Activated CD4-positive, alpha-beta T cell treated with anti-CD3 and anti-CD28 coated beads, Interleukin-2, amount 50 U/mL, for 48 hours (primary cell): ENCODE measurements around the gene FGF9.

ENCODE experiments used
- DNase-seq, 2 experiments: peaks; one replicate each; pipeline ENCODE4 v3.0.0-alpha.2; 2020

FGF9 gene

DNA sequence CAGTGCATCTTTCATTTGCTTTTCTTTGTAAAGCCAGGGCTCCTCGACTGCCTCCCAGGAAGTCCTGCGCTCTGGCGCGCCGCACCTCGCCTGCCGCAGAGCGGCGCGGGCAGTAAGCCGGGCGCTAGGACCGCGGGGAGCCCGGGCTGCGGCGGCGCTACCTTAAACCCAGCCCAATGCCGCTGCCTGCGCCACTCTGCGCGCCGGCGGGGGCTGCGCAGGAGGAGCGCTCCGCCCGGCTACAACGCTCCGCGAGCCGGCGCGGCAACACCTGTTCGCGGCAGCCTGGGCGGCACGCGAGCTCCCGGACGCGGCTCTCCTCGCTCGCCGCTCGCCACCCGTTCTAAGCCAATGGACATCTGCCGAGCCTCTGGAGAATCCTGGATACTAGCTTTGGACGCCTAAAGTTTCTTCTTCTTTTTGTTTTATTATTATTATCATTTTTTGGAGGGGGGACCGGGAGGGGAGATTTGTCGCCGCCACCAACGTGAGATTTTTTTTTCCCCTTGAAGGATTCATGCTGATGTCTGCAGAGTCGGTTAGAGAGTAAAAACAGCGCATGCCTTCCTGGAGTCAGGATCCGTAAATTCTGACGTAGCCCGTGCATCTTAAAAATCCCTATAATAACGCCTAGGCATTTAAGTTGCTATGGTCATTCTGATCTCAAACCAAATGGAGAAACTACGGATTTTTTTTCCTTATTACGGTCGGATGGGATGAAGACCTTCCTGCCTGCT is at the start of gene FGF9:
FGF9 (plus strand) TSS at position 191 of the 737 bp plus-strand sequence. CDS start 840 bp downstream, outside the sequence.
- peak; percentile 72 to 75 for DNase-seq

GRCh38 chr13:21625366-21625765 is 45.5 kb upstream of the FGF9 start:
- DNase-seq, result no peak

GRCh38 chr13:21632196-21632595 is 38.7 kb upstream of the FGF9 start:
- DNase-seq, result no peak

- no peak for DNase-seq
Observed at GRCh38 chr13:21636656-21637055, 34.2 kb upstream of the FGF9 start.

GRCh38 chr13:21637296-21637695 is 33.6 kb upstream of the FGF9 start:
- peak; percentile 21 to 31 for DNase-seq

GRCh38 chr13:21638319-21639282 is 32.3 kb upstream of the FGF9 start:
- DNase-seq, result peak; percentile 7 to 25

DNA sequence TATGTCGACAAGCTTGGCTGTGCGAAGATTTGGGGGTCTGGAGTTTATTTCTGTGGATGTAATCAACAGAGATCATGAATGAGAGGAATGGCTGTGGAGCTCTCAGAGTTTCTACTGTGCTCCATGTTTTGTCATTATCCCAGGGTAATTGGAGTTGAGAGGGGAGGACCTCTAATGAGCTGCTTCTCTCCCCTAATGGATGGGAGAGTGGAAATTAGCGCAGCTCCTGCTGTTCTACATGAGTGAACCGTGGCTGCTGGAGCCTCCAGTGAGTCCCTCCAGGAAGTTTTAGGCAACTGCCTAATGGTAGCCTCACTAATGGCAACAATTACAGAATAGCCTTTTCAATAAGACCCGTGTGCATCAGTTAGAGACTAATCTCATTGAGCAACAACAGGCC is 31.3 kb upstream of the FGF9 start:
- no peak for DNase-seq

GRCh38 chr13:21641629-21642028 is 29.2 kb upstream of the FGF9 start:
- no peak for DNase-seq

GRCh38 chr13:21657538-21657937 is 13.3 kb upstream of the FGF9 start:
- no peak for DNase-seq

DNA sequence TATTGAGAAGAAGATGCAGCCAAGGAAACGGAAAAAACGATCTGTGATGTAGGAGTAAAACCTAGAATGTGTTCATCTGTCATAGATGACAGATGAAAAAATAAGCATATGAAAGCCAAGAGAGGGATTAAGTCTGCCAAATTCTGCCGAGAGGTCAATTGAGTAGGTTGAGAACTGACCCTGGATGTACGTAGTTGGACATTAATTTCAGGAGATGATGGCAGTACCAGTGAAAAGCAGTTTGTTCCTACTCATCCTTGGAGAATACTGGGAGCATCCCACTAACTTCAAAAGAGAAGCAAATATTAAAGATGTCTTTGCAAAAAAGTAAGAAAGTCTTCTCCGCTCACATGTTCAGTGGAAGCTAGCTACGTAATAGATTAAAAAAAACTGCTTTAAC is 11.8 kb upstream of the FGF9 start:
- no peak for DNase-seq

DNA sequence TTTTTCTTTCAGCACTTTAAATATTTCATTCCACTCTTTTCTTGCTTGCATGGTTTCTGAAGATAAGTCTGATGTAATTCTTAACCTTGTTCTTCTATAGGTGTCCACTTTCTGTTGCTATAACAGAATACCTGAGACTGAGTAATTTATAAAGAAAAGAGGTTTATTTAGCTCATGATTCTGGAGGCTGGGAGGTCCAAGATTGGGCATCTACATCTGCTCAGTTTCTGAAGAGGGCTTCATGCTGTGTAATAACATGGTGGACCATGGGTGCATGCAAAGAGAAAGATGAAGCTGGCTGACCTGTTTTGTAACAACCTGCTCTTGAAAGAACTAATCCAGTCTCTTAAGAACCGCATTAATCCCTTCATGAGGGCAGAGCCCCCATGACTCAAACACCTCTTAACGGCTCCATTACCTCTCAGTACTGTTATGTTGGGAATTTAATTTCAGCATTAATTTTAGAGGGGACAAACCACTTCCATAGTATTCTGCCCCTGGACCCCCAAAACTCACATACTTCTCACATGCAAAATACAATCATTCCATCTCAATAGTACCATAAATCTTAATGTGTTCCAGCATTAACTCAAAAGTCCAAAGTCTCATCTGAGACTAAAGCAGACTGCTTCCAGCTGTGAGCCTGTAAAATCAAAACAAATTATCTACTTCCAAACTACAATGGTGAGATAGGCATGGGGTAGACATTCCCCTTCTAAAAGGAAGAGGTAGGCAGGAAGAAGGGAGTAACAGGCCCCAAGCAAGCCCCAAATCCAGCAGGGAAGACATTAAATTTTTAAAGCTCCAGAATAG is 9.6 kb upstream of the FGF9 start:
- DNase-seq, result no peak

DNA sequence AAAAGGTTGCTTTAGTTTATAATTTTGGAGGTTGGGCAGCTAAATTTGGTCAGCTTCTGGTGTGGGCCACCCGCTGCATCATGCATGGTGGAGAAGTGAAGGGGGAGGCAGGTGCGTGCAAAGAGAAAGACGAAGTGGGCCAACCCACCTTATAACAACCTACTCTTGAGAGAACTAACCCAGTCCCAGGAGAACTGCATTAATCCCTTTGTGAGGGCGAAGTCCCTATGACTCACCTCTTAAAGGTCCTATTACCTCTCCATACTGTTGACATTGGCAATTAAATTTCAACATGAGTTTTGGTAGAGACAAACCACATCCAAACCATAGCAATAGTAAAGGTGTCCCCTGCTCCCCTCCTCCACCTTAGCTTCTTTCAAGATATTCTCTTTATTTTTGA is 7.7 kb upstream of the FGF9 start:
- no peak for DNase-seq

- DNase-seq, result peak in 1 of 2 experiments; percentile 38
Observed at GRCh38 chr13:21668732-21669275, 2.1 kb upstream of the FGF9 start.

GRCh38 chr13:21670006-21670882 is 629 bp upstream of the FGF9 start:
- peak; percentile 60 to 66 for DNase-seq

DNA sequence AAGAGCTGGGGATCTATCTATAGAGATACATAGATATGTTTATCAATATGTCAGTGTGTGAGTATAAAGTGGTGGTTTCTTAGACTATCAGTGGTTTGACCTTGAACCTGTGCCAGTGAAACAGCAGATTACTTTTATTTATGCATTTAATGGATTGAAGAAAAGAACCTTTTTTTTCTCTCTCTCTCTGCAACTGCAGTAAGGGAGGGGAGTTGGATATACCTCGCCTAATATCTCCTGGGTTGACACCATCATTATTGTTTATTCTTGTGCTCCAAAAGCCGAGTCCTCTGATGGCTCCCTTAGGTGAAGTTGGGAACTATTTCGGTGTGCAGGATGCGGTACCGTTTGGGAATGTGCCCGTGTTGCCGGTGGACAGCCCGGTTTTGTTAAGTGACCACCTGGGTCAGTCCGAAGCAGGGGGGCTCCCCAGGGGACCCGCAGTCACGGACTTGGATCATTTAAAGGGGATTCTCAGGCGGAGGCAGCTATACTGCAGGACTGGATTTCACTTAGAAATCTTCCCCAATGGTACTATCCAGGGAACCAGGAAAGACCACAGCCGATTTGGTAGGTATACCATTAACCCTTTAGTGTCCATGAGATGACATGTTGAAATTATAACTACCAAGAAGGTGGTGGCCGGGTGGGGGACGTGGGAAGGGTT is 880 bp downstream of the FGF9 start:
- DNase-seq, result no peak

DNA sequence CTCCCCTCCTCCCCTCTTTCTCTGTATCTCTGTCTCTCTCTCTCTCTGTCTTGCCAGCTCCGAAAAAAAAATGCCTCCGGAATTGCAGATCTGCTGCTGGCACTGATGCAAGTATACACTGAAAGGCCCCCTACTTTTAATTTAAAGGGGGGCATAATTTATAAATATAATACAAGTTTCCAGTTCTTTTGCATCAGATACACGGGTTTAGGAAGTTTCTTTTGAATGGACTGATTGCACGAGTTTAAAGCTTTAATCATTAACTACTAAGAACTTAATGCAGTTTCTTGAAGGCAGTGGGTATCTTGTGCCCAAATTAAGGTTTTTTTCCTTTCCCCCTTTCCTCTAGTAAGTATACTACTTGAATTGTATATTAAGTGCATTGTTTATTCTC is 1.4 kb downstream of the FGF9 start:
- no peak for DNase-seq

DNA sequence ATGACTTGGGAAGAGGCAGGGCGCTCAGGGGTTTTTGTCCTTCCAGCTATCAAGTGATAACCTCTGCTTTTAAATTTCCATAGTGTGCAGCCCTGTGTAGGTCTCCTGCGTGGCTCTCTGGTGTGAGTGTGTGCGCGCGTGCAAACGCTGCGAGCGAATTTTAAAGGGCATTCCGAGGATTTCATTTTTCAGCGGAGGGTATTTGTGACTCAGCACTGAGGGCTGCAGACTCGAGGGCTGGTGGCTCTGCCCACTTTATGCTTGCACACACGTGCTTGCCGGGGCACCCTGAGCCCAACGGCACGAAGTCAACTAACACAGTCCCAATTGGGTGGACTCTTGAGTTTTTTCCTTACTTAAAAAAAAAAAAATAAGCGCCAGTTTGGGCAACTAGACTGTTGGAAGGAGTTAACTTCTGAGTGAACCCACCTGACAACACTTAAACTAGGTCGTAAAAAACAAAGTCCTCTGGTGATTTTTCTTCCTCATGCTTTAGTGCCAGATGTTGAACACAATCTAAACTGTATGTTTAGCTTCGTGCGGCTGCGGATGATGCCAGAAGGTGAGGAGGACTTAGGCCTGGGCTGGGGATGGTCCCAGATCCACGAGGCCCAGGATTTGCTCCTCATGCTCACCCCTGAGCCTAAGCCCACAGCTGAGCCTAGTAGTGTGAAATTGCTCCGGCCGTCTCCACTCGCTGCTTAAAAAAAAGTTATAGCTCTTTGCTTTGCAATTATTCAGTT is 2.1 kb downstream of the FGF9 start:
- DNase-seq, result no peak

GRCh38 chr13:21673539-21673788 is 2.6 kb downstream of the FGF9 start:
- DNase-seq, result peak in 1 of 2 experiments; percentile 31

GRCh38 chr13:21673789-21674489 is 3.1 kb downstream of the FGF9 start:
- DNase-seq, result peak in 1 of 2 experiments; percentile 38

DNA sequence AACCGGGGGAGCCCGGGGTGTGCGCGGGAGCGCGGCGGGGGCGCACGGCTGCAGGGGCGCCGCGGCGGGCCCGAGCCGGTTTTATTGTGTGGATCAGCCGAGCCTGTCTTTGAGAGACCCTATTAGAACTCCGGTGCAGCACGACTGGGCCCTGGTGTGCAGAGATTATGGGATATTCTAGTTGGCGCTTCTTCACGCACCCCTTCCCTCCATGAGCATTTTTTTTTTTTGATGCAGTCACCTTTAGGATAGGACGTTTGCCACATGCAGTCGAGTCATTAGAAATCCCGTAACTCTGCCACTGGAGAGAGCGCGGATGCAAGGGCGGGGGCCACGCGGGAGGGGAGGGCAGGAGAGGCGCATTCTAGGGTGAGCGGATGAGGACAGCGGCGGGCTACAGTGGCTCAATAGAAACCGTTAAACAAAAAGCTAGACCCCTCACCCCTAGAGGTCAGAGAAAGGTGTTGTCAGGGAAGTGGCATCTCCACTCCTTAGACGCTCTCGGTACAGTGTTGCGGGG is 3.7 kb downstream of the FGF9 start:
- peak in 1 of 2 experiments; percentile 22 for DNase-seq
